Dendritic cell treated with granulocyte-macrophage colony-stimulating factor and Interleukin-4, amounts not matched to agents 40 ng/mL and 50 ng/mL, for 4 days (primary cell): ENCODE results near the gene CCNDBP1.

Source experiments
- H3K27ac Mint-ChIP-seq: one replicate; pipeline ENCODE4 v1.8.0; 2022; ENCODE audit warnings: mild to moderate bottlenecking, mixed read lengths
- H3K27me3 Mint-ChIP-seq: one replicate; pipeline ENCODE4 v1.8.0; 2022; ENCODE audit warnings: mild to moderate bottlenecking, mixed read lengths
- H3K36me3 Mint-ChIP-seq: one replicate; pipeline ENCODE4 v1.8.0; 2022; ENCODE audit warnings: low read depth, mixed read lengths
- H3K4me1 Mint-ChIP-seq: one replicate; pipeline ENCODE4 v1.8.0; 2022; ENCODE audit warnings: low read depth, mixed read lengths
- H3K4me3 Mint-ChIP-seq: one replicate; pipeline ENCODE4 v1.8.0; 2022; ENCODE audit warnings: mild to moderate bottlenecking, moderate library complexity, mixed read lengths
- H3K9me3 Mint-ChIP-seq: one replicate; pipeline ENCODE4 v1.8.0; 2022; ENCODE audit warnings: mixed read lengths
- intact Hi-C: fragments of 100-400 bp; cut with micrococcal nuclease; formaldehyde crosslinking; loops from one replicate; pipeline ENCODE4 v1.15.0; 2022

CCNDBP1 gene

GRCh38 chr15:43199945-43200488 lies 14.8 kb downstream of the CCNDBP1 start:
- Mint-ChIP-seq H3K4me3 (no peak overlapping the region), H3K4me1 (peaks cover 23% of the 10 kb centered on the region)
- intact Hi-C loops: loop anchor here (10.0 kb wide), 1 partner anchor 495 kb away; no protein-coding TSS in a partner anchor

GRCh38 chr15:43204016-43204901 lies 19.1 kb downstream of the CCNDBP1 start:
- Mint-ChIP-seq H3K9me3 (peaks cover 5% of the 10 kb centered on the region), H3K4me1 (peaks cover 6% of the 10 kb centered on the region), H3K27ac (no peak overlapping the region), H3K36me3 (no peaks in the 10 kb centered on the region), H3K4me3 (no peak overlapping the region), H3K27me3 (peaks cover 26% of the 10 kb centered on the region)
- intact Hi-C loops: no loop called here

More at GRCh38 chr15:43199945-43200488, 14.8 kb downstream of the CCNDBP1 start:
- H3K9me3 Mint-ChIP-seq: peaks cover 15% of the 10 kb centered on the region
- H3K36me3 Mint-ChIP-seq: peaks cover 35% of the 10 kb centered on the region
- no peak overlapping the region for H3K27ac Mint-ChIP-seq
- H3K27me3 Mint-ChIP-seq: peaks cover 6% of the 10 kb centered on the region

GRCh38 chr15:43206054-43206453 lies 20.9 kb downstream of the CCNDBP1 start:
- H3K4me1 Mint-ChIP-seq: peaks cover 6% of the 10 kb centered on the region
- no peak overlapping the region for H3K27ac Mint-ChIP-seq
- intact Hi-C loops: no loop called here
- H3K36me3 Mint-ChIP-seq: no peaks in the 10 kb centered on the region
- H3K4me3 Mint-ChIP-seq: no peak overlapping the region
- peaks cover 30% of the 10 kb centered on the region for H3K27me3 Mint-ChIP-seq
- no peaks in the 10 kb centered on the region for H3K9me3 Mint-ChIP-seq

GRCh38 chr15:43207024-43207423 lies 21.8 kb downstream of the CCNDBP1 start:
- Mint-ChIP-seq H3K9me3 (no peaks in the 10 kb centered on the region), H3K4me3 (no peak overlapping the region), H3K36me3 (no peaks in the 10 kb centered on the region), H3K4me1 (peaks cover 6% of the 10 kb centered on the region), H3K27me3 (peaks cover 30% of the 10 kb centered on the region), H3K27ac (no peak overlapping the region)
- intact Hi-C loops: no loop called here

- intact Hi-C loops: no loop called here
- Mint-ChIP-seq H3K9me3 (no peaks in the 10 kb centered on the region), H3K36me3 (no peaks in the 10 kb centered on the region), H3K4me1 (peaks cover 6% of the 10 kb centered on the region), H3K27me3 (peaks cover 30% of the 10 kb centered on the region), H3K4me3 (no peak overlapping the region), H3K27ac (no peak overlapping the region)
These were observed 23.1 kb downstream of the CCNDBP1 start for GRCh38 chr15:43208052-43209002.

GRCh38 chr15:43209059-43209824 lies 24.0 kb downstream of the CCNDBP1 start:
- Mint-ChIP-seq H3K4me3 (no peak overlapping the region), H3K9me3 (no peaks in the 10 kb centered on the region), H3K36me3 (no peaks in the 10 kb centered on the region), H3K27ac (no peak overlapping the region), H3K27me3 (peaks cover 26% of the 10 kb centered on the region), H3K4me1 (peaks cover 2% of the 10 kb centered on the region)
- intact Hi-C loops: no loop called here

GRCh38 chr15:43210172-43210745 lies 25.1 kb downstream of the CCNDBP1 start:
- intact Hi-C loops: no loop called here
- Mint-ChIP-seq H3K4me1 (no peaks in the 10 kb centered on the region), H3K27ac (no peak overlapping the region), H3K4me3 (no peak overlapping the region), H3K27me3 (peaks cover 24% of the 10 kb centered on the region), H3K36me3 (no peaks in the 10 kb centered on the region), H3K9me3 (no peaks in the 10 kb centered on the region)

GRCh38 chr15:43210807-43211206 lies 25.6 kb downstream of the CCNDBP1 start:
- Mint-ChIP-seq H3K4me1 (no peaks in the 10 kb centered on the region), H3K9me3 (no peaks in the 10 kb centered on the region), H3K27me3 (peaks cover 23% of the 10 kb centered on the region), H3K36me3 (no peaks in the 10 kb centered on the region), H3K4me3 (no peak overlapping the region), H3K27ac (no peak overlapping the region)
- intact Hi-C loops: no loop called here

GRCh38 chr15:43211224-43211735 lies 26.1 kb downstream of the CCNDBP1 start:
- Mint-ChIP-seq H3K4me1 (no peaks in the 10 kb centered on the region), H3K4me3 (no peak overlapping the region), H3K27ac (no peak overlapping the region), H3K27me3 (peaks cover 23% of the 10 kb centered on the region), H3K36me3 (no peaks in the 10 kb centered on the region), H3K9me3 (no peaks in the 10 kb centered on the region)
- intact Hi-C loops: no loop called here

- Mint-ChIP-seq H3K27ac (no peak overlapping the region), H3K4me3 (no peak overlapping the region)
- intact Hi-C loops: no loop called here
These were observed 27.1 kb downstream of the CCNDBP1 start for GRCh38 chr15:43212299-43212698.

GRCh38 chr15:43212951-43213350 lies 27.7 kb downstream of the CCNDBP1 start:
- Mint-ChIP-seq H3K27me3 (peaks cover 17% of the 10 kb centered on the region), H3K4me1 (no peaks in the 10 kb centered on the region), H3K27ac (no peak overlapping the region), H3K4me3 (no peak overlapping the region), H3K36me3 (no peaks in the 10 kb centered on the region), H3K9me3 (peaks cover 8% of the 10 kb centered on the region)
- intact Hi-C loops: no loop called here

More at GRCh38 chr15:43212299-43212698, 27.1 kb downstream of the CCNDBP1 start:
- Mint-ChIP-seq H3K36me3 (no peaks in the 10 kb centered on the region), H3K4me1 (no peaks in the 10 kb centered on the region), H3K9me3 (peaks cover 5% of the 10 kb centered on the region), H3K27me3 (peaks cover 20% of the 10 kb centered on the region)

GRCh38 chr15:43213466-43213865 lies 28.3 kb downstream of the CCNDBP1 start:
- H3K36me3 Mint-ChIP-seq: no peaks in the 10 kb centered on the region
- intact Hi-C loops: no loop called here
- H3K9me3 Mint-ChIP-seq: peaks cover 8% of the 10 kb centered on the region
- H3K4me1 Mint-ChIP-seq: no peaks in the 10 kb centered on the region
- H3K27me3 Mint-ChIP-seq: peaks cover 14% of the 10 kb centered on the region
- no peak overlapping the region for H3K4me3 Mint-ChIP-seq
- H3K27ac Mint-ChIP-seq: no peak overlapping the region

- Mint-ChIP-seq H3K4me1 (no peaks in the 10 kb centered on the region), H3K27ac (no peak overlapping the region), H3K9me3 (peaks cover 8% of the 10 kb centered on the region), H3K27me3 (peaks cover 7% of the 10 kb centered on the region), H3K4me3 (no peak overlapping the region), H3K36me3 (no peaks in the 10 kb centered on the region)
- intact Hi-C loops: no loop called here
These were observed 29.0 kb downstream of the CCNDBP1 start for GRCh38 chr15:43214169-43214568.
